IMR-90 (cell line): ENCODE data around the gene SDK1. TPM values are rescaled to one million over a fixed set of nuclear protein-coding genes. Genes with fewer than 3 reads are reported as not detected.

Experiments used
- ATAC-seq: fragments of 200-7000 bp; cut with Tn5 transposase; 2 replicates; pipeline ENCODE4 v1.9.1; 2020; ENCODE audit warnings: low read depth, mild to moderate bottlenecking, moderate library complexity
- BruUV-seq: library from RNA; stranded (reverse); fragments of 400-500 nt; replicated peaks from 2 replicates; lab custom pipeline; 2021; lab: Mats Ljungman, UMichigan
- CTCF ChIA-PET: fragments of 300-600 bp; formaldehyde crosslinking; extraction: SDS; loops from one replicate; lab custom pipeline; 2021; ENCODE audit warnings: antibody characterized with exemption; lab: Yijun Ruan, JAX
- POLR2A ChIA-PET: fragments of 300-600 bp; sonication (Branson Sonifier 250); formaldehyde crosslinking; loops from one replicate; lab custom pipeline; 2022; ENCODE audit warnings: antibody characterized with exemption; ENCODE audit not compliant: unreplicated experiment; lab: Charles Lee
- DNase-seq: peaks from one replicate; pipeline ENCODE4 v3.0.0; 2013
- H2AFZ ChIP-seq: replicated peaks from 2 replicates; pipeline ENCODE3; 2013; ENCODE audit warnings: low read length, mild to moderate bottlenecking; ENCODE audit not compliant: poor library complexity
- H2AK5ac ChIP-seq: 2 replicates; pipeline ENCODE4 v1.6.1; 2013; ENCODE audit warnings: low read depth, low read length, inconsistent platforms
- H2AK9ac ChIP-seq: replicated peaks from 2 replicates; pipeline ENCODE3; 2013; ENCODE audit warnings: mild to moderate bottlenecking, low read depth, low read length, moderate library complexity; ENCODE audit not compliant: poor library complexity
- H2BK120ac ChIP-seq: 2 replicates; pipeline ENCODE4 v1.6.1; 2013; ENCODE audit warnings: low read depth, low read length, inconsistent platforms
- H2BK15ac ChIP-seq: 3 replicates; pipeline ENCODE4 v1.6.1; 2013; ENCODE audit warnings: low read depth, low read length, inconsistent platforms
- H2BK20ac ChIP-seq: 2 replicates; pipeline ENCODE4 v1.6.1; 2013; ENCODE audit warnings: low read depth, mild to moderate bottlenecking, inconsistent platforms, low read length, moderate library complexity
- H2BK5ac ChIP-seq: 2 replicates; pipeline ENCODE4 v1.6.1; 2013; ENCODE audit warnings: mild to moderate bottlenecking, low read depth, low read length, inconsistent platforms; ENCODE audit not compliant: poor library complexity, severe bottlenecking
- H3K14ac ChIP-seq: replicated peaks from 2 replicates; pipeline ENCODE4 v1.6.1; 2013; ENCODE audit warnings: low read depth, low read length, inconsistent platforms
- H3K18ac ChIP-seq: 2 replicates; pipeline ENCODE4 v1.6.1; 2013; ENCODE audit warnings: low read depth, low read length, control low read depth
- H3K23ac ChIP-seq: 2 replicates; pipeline ENCODE4 v1.6.1; 2013; ENCODE audit warnings: low read depth, low read length, inconsistent platforms
- H3K27ac ChIP-seq: 2 replicates; pipeline ENCODE4 v1.5.1; 2013; ENCODE audit warnings: mild to moderate bottlenecking, control low read depth, low read length; ENCODE audit not compliant: insufficient read depth
- H3K27me3 ChIP-seq: 2 replicates; pipeline ENCODE4 v1.6.1; 2013; ENCODE audit warnings: low read length; ENCODE audit not compliant: control insufficient read depth, insufficient read depth
- H3K36me3 ChIP-seq: 2 replicates; pipeline ENCODE4 v1.6.1; 2013; ENCODE audit warnings: low read length, mixed read lengths; ENCODE audit not compliant: control insufficient read depth, insufficient read depth
- H3K4ac ChIP-seq: 2 replicates; pipeline ENCODE4 v1.6.1; 2013; ENCODE audit warnings: low read depth, low read length, inconsistent platforms
- H3K4me1 ChIP-seq: 2 replicates; pipeline ENCODE4 v1.6.1; 2013; ENCODE audit warnings: low read length, mixed read lengths; ENCODE audit not compliant: control insufficient read depth, insufficient read depth
- H3K4me2 ChIP-seq: 2 replicates; pipeline ENCODE4 v1.6.1; 2013; ENCODE audit warnings: low read depth, mild to moderate bottlenecking, control low read depth, low read length, moderate library complexity
- H3K4me3 ChIP-seq: 2 replicates; pipeline ENCODE4 v1.5.1; 2013; ENCODE audit warnings: low read depth, mild to moderate bottlenecking, control low read depth, low read length, moderate library complexity; ENCODE audit not compliant: insufficient read depth
- H3K56ac ChIP-seq: 2 replicates; pipeline ENCODE4 v1.6.1; 2013; ENCODE audit warnings: low read length, inconsistent platforms; ENCODE audit not compliant: insufficient read depth; ENCODE audit errors: extremely low read depth
- H3K79me1 ChIP-seq, 2 experiments: 2 replicates each; pipeline ENCODE4 v1.6.1; 2013; ENCODE audit warnings: low read length in 2 of 2, inconsistent platforms in 1 of 2, low read depth in 1 of 2
- H3K9ac ChIP-seq: 2 replicates; pipeline ENCODE4 v1.6.1; 2013; ENCODE audit warnings: low read depth, low read length, control low read depth
- H3K9me1 ChIP-seq: 2 replicates; pipeline ENCODE4 v1.6.1; 2013; ENCODE audit warnings: low read length, inconsistent platforms; ENCODE audit not compliant: insufficient read depth
- H3K9me3 ChIP-seq: 2 replicates; pipeline ENCODE4 v1.6.1; 2013; ENCODE audit warnings: low read length; ENCODE audit not compliant: control insufficient read depth, insufficient read depth
- H4K20me1 ChIP-seq: 2 replicates; pipeline ENCODE4 v1.6.1; 2013; ENCODE audit warnings: low read length, inconsistent platforms; ENCODE audit not compliant: insufficient read depth
- H4K5ac ChIP-seq: 2 replicates; pipeline ENCODE4 v1.6.1; 2013; ENCODE audit warnings: mild to moderate bottlenecking, low read depth, low read length, control low read depth
- H4K8ac ChIP-seq, 2 experiments: 2 replicates each; pipeline ENCODE4 v1.6.1; 2013; ENCODE audit warnings: low read depth in 2 of 2, low read length in 2 of 2, control low read depth in 1 of 2, inconsistent platforms in 1 of 2
- H4K91ac ChIP-seq: 2 replicates; pipeline ENCODE4 v1.6.1; 2013; ENCODE audit warnings: low read depth, low read length, inconsistent platforms; ENCODE audit not compliant: insufficient read depth
- RAD21 ChIP-seq: IDR thresholded peaks from 2 replicates; pipeline ENCODE4 v1.6.1; 2012; ENCODE audit warnings: low read length, improper control_type of control experiment
- WGBS, 2 experiments: methylation state at CpG; one replicate each; pipeline versions ENCODE4 v1.1.5 to v1.1.7; 2013; ENCODE audit warnings: missing lambda C conversion rate in 2 of 2; ENCODE audit not compliant: insufficient read length in 1 of 2; ENCODE audit errors: extremely low coverage in 2 of 2; 5-methylcytosine and 5-hydroxymethylcytosine counted together
- dilution Hi-C: fragments of 300-500 bp; cut with HindIII; formaldehyde crosslinking; loops from one replicate; pipeline ENCODE4 v1.14.3; 2018; ENCODE audit warnings: low sequenced_read_pairs; ENCODE audit not compliant: unreplicated experiment
- in situ Hi-C: fragments of 300-500 bp; cut with MboI; formaldehyde crosslinking; loops from 3 replicates; pipeline ENCODE4 v1.14.3; 2019; ENCODE audit warnings: low sequenced_read_pairs, inconsistent platforms, mixed read lengths
- intact Hi-C: fragments of 100-400 bp; cut with micrococcal nuclease; formaldehyde crosslinking; loops from 2 replicates; pipeline ENCODE4 v1.10.0; 2022
- polyA plus RNA-seq, 3 experiments: library from polyadenylated mRNA; depleted of rRNA; stranded (reverse); fragments of >200 nt; gene quantifications; 2 replicates each; pipeline ENCODE4 v1.2.3, GENCODE V29; 2012; ENCODE audit warnings: low replicate concordance in 1 of 3
- total RNA-seq: library from RNA; depleted of rRNA; stranded (reverse); fragments of >200 nt; gene quantifications from 2 replicates; pipeline ENCODE4 v1.2.3, GENCODE V29; 2012
- TF ChIP-seq, protein P1 (sequence below): fragments of 150-350 bp; IDR thresholded peaks from 2 replicates; pipeline ENCODE4 v1.6.1; 2017; ENCODE audit warnings: mild to moderate bottlenecking, antibody characterized with exemption, low read length, low read depth
- TF ChIP-seq, protein P2 (sequence below): conservative IDR thresholded peaks from 2 replicates; pipeline ENCODE4 v1.5.1; 2012; ENCODE audit warnings: mild to moderate bottlenecking, low read depth, low read length, improper control_type of control experiment

SDK1 gene
- total and polyA plus RNA-seq, 2 of the 4 experiments (the other 2 are of a cell fraction): 1.5 to 1.6 TPM

- Histone ChIP-seq H3K9me3 (peaks cover 4% of the 10 kb centered on the region; the same call in 1 of the 2 replicates), H4K8ac (no peak overlapping the region), H2BK20ac (no peak overlapping the region), H3K56ac (no peak overlapping the region), H3K4ac (no peak overlapping the region), H2AK9ac (no peak overlapping the region), H3K36me3 (no peaks in the 10 kb centered on the region), H3K27ac (no peak overlapping the region), H3K4me1 (no peaks in the 10 kb centered on the region; the same call in 1 of the 2 replicates), H3K9me1 (no peaks in the 10 kb centered on the region), H3K14ac (no peak overlapping the region), H3K4me3 (no peak overlapping the region), H4K91ac (no peak overlapping the region), H4K20me1 (no peaks in the 10 kb centered on the region), H3K27me3 (no peaks in the 10 kb centered on the region), H2BK120ac (no peak overlapping the region), H3K9ac (no peak overlapping the region), H2BK5ac (no peak overlapping the region), H2AFZ (no peak overlapping the region), H3K4me2 (no peak overlapping the region), H3K23ac (no peak overlapping the region), H4K5ac (no peak overlapping the region), H2BK15ac (no peak overlapping the region), H3K79me1 (no peaks in the 10 kb centered on the region), H3K18ac (no peak overlapping the region), H2AK5ac (no peak overlapping the region)
- intact Hi-C loops: no loop called here
- POLR2A ChIA-PET: no interaction called here
- CTCF ChIA-PET: interaction anchor here (1.2 kb wide), 1 partner anchor 17 kb away, joined by 4 read pairs; no protein-coding TSS in a partner anchor
- ATAC-seq: no peak
- BruUV-seq: no TSS peak
- WGBS, 2 experiments: no CpG with 5 or more reads among the region's 3 CpGs
- TF ChIP-seq RAD21: no peak
- TF ChIP-seq, protein P1, sequence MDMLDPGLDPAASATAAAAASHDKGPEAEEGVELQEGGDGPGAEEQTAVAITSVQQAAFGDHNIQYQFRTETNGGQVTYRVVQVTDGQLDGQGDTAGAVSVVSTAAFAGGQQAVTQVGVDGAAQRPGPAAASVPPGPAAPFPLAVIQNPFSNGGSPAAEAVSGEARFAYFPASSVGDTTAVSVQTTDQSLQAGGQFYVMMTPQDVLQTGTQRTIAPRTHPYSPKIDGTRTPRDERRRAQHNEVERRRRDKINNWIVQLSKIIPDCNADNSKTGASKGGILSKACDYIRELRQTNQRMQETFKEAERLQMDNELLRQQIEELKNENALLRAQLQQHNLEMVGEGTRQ: no peak
- TF ChIP-seq, protein P2, sequence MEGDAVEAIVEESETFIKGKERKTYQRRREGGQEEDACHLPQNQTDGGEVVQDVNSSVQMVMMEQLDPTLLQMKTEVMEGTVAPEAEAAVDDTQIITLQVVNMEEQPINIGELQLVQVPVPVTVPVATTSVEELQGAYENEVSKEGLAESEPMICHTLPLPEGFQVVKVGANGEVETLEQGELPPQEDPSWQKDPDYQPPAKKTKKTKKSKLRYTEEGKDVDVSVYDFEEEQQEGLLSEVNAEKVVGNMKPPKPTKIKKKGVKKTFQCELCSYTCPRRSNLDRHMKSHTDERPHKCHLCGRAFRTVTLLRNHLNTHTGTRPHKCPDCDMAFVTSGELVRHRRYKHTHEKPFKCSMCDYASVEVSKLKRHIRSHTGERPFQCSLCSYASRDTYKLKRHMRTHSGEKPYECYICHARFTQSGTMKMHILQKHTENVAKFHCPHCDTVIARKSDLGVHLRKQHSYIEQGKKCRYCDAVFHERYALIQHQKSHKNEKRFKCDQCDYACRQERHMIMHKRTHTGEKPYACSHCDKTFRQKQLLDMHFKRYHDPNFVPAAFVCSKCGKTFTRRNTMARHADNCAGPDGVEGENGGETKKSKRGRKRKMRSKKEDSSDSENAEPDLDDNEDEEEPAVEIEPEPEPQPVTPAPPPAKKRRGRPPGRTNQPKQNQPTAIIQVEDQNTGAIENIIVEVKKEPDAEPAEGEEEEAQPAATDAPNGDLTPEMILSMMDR: no peak
- dilution Hi-C loops: no loop called here
- in situ Hi-C loops: no loop called here
- no peak for DNase-seq
Observed at GRCh38 chr7:3588341-3588740, 287.3 kb downstream of the SDK1 start.
